AML-193 (cell line): Measurements from ENCODE around the gene ARL6IP4.

ENCODE experiments used
- DNase-seq, 2 experiments: peaks; one replicate each; lab custom pipeline; 2025; lab: John Stamatoyannopoulos, UW

ARL6IP4 gene

DNA sequence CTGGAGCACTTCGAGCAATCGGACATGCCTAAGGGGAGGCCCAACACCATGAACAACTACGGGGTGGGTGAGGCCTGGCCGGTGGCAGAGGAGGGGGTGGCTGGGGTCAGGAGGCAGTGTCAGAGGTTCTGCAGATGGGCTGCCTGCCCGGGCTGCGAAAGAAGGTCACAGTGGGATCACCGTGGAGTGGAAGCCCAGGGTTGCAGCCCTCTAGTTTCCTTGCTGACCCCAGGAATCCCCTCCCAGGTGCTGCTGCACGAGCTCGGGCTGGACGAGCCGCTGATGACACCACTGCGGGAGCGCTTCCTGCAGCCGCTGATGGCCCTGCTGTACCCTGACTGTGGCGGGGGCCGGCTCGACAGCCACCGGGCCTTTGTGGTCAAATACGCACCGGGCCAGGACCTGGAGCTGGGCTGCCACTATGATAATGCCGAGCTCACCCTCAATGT is 1.9 kb upstream of the ARL6IP4 start:
- DNase-seq: no peak

DNA sequence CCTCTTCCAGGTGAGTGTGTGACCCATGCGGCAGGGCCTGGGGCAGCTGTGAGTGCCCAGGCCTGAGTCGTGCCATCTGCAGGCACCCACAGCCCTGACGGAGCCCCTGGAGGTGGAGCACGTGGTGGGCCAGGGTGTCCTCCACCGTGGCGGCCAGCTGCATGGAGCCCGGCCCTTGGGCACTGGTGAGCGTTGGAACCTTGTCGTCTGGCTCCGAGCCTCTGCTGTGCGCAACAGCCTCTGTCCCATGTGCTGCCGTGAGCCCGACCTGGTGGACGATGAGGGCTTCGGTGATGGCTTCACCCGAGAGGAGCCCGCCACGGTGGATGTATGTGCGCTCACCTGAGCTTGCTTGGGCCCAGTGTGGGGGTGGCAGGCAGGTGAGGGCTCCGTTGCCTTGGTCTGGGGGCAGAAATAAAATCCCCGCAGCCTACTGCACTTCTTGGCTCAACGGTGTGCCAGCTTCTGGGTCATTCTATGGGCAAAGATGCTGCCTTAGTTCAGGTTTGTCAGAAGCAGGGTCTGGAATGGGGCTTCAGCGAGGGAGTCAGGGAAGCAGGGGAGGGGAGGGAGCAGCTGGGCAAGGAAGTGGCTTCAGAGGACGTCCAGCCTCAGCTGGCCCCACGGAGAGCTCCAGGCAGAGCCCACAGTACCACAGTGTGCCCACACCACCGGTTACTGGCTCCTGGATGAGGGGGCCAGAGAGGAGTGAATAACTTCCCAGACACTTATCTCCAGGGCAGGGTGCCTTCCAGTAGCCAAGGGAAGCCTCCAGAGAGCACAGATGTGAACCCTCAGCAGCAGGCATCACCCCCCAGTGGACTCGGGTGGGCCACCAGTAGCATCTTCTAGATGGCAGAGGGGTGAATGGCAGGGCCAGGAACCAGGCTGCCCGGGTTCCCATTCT is 1.2 kb upstream of the ARL6IP4 start:
- DNase-seq: no peak

DNA sequence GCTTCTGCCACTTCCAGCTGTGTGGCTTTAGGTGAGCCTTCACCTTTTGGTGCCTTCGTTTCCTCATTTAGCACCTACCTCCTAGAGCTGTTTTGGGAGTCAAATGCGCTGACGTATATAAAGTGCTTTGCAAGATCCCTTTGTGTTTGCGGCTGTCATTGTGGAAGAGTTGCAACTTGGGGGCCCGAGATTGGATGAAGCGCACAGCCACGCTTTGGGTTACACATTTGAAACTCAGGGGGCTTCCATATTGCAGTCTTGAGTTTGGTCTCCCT is 636 bp upstream of the ARL6IP4 start:
- no peak for DNase-seq

DNA sequence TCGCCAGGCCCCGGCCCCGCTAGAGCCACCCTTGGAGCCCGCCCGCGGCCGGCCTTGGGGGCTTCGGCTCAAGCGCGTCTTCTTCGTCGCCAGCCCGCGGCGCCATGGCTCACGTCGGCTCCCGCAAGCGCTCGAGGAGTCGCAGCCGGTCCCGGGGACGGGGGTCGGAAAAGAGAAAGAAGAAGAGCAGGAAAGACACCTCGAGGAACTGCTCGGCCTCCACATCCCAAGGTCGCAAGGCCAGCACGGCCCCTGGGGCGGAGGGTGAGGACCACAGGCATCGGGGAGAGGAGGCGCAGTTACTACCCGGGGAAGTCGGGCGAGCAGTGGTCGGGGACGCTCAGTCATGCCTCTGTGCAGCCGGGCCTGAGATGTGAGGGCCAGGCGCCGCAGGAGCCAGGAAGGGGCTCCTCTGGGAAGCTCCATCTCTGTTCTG is 573 bp downstream of the ARL6IP4 start:
- DNase-seq: no peak

DNA sequence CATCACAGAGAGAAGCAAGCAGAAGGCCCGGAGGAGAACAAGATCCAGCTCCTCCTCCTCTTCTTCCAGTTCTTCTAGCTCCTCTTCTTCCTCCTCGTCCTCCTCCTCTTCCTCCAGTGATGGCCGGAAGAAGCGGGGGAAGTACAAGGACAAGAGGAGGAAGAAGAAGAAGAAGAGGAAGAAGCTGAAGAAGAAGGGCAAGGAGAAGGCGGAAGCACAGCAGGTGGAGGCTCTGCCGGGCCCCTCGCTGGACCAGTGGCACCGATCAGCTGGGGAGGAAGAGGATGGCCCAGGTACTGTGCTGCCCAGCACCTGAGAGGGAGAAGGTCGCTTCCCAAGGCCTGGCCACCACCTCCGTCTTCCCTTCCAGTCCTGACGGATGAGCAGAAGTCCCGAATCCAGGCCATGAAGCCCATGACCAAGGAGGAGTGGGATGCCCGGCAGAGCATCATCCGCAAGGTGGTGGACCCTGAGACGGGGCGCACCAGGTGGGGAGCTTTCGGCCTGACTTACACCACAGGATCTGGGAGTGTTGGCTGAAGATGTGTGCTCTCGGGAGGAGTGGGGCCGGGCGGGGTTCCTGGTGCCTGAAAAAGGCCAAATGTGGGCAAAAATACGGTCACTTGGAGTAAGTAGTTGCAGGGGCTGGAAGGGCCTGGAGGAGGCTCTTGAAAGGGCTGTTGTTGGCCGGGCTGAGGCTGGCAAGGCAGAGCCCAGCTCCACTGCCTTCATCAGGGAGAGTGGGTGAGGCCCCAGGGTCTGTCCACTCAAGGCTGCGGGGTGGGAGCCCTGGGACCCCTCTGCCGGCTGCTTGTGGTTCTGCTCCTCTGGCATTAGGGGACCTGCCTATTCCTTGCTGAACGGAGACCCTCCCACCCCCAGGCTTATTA is 1.4 kb downstream of the ARL6IP4 start:
- no peak for DNase-seq

DNA sequence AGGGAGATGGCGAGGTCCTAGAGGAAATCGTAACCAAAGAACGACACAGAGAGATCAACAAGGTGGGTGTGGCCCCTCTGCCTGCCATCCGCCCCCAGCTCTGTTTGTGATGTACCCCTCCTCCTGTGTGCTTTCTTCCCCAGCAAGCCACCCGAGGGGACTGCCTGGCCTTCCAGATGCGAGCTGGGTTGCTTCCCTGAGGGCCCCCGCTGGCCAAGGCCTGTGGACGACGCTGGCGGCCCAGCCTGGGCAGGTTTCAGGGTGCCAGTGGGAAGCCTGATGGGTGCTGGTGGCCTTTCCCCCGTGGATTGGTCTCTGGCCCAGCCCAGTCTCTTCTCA is 2.0 kb downstream of the ARL6IP4 start:
- DNase-seq: no peak

DNA sequence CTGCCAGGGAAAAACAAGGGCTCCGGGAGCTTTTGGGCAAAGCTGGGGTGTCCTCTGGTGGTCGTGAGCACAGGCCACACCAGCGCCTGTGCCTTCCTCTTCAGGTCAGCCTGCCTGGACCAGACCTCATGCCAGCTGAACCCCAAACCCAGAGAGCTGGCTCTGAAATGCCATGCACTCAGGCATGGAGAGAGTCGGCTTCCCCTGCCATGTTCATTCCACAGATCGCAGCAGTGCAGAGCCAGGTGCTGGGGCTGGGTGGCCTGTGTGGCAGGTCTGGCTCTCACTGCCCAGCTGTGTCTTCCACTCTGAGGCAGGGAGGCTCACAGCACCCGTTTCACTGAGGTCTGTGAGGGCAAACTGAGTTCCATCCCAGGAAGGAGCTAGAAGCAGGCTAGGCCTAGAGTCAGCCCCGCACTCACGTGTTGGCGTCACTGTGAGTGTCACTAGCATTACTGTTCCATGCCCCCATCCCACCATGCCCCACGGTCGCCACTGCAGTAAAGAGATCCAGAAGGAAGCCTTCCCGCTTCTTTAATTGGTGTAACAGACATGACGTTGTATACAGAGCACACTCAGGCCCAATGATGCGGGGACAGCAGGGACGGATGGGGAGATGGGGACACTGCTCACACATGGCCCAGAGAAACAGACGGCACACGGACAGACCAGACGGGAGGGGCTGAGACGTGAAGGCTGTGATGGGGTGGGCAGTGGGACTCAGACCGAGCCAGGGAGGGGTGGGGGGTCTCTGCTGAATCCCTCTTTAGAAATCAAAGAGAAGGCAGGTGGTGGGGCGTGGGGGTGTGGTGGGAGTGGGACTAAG is 2.7 kb downstream of the ARL6IP4 start:
- DNase-seq: no peak

DNA sequence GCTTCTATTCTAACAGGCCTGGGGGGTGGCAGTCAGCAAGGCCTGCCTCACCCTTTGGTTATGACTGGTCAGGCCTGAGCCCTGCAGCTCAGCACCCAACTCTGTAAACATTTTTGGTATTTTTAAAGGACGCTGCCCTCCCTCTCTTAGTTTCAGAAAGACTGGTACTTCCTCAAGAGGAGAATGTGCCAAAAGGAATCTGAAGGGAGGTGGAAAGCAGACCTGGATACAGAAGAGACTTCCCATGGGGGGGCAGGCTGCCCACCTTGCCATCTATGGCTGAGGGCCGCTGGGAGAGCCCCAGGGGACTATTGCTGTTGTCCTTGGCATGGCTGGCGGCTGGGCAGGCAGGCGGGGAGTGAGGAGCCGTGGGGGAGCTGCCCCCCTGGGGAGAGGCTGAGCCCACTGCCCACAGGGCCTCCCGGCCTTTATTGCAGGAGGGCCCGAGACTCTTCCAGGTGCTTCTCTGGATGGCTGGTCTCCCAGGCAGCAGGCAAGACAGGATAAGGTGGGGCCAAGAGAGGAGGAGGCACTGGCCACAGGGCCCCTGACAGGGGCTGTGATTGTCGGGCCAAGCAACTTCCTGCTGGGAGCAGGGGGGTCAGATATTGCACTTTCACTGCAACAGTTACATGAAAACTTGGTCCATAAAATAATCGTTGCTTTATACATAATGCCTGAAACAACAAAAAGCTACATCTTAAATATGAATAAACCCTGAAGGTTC is 3.5 kb downstream of the ARL6IP4 start:
- no peak for DNase-seq

DNA sequence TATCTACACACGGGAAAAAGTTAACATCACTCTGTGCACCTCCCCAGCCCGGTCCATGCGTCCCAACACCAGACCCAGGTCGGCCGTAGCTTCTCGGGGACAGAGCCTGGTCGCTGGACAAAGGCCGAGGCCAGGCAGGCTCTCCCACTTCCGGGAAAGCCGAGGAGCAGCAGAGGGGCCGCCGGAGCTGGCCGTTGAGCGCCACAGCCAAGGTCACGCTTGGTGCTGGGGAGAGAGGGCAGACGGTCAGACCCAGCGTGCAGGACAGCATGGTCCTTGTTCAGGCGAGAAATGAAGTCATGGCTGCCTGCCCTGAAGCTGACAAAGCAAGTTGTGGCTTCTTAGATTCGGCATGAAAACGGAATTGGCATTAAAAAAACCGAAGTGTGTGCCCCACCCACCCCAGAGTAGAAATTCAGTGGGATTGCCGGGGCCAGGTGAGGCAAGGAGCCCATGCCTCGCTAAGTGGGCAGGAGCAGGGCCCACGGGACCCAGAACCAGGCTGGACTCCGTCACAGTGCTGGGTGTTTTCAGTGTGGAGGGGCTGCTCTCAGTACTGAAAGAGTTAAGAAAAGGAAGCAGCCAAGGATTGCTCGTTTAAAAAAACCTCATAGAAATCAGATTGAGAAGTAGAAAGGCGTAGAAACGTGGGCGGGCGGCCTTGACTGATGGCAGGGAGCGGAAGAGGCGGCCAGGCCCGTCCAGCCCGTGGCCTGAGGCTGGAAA is 4.3 kb downstream of the ARL6IP4 start:
- no peak for DNase-seq

DNA sequence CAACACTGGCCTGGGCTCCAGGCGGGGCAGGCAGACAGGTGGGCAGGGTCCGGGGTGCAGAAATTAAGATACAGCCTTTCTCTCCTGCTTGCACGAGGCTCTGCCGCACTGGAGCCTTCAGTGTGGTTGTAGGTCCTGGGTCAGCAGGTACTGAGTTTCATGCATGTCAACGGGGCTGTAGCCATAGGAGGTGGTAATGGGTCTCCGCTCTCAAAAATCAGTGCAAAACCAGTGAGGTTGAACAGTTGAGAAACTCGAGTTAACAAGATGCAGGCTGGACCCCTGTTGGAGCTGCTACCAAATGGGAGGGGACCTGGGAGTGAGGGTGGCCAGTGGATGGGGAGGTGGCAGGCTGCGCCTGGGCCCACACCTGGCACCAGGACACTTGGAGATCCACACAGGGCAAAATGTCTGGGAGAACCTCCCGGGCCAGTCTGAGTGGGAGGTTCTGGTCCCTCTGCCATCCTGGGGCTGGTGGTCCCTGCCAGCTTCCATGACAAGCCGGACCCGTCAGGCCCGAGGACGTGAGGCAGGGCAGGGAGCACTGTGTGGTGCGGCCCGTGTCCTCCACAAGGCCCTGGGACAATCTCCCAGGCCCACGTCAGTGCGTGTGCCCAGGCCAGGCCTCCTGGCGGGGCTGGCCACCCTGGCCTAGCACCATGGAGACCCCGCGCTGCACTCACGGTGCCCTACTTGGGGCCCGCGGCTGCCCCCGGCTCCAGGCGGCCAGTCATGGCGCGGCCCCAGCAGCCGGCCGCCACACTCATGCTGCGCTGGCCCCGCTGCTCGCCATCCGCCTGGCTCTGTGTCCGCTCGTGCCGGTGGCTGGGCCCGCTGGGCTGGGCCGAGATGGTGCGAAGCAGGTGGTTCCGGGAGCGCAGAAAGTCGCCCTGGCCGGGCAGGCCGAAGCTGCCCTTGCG is 5.1 kb downstream of the ARL6IP4 start:
- no peak for DNase-seq

DNA sequence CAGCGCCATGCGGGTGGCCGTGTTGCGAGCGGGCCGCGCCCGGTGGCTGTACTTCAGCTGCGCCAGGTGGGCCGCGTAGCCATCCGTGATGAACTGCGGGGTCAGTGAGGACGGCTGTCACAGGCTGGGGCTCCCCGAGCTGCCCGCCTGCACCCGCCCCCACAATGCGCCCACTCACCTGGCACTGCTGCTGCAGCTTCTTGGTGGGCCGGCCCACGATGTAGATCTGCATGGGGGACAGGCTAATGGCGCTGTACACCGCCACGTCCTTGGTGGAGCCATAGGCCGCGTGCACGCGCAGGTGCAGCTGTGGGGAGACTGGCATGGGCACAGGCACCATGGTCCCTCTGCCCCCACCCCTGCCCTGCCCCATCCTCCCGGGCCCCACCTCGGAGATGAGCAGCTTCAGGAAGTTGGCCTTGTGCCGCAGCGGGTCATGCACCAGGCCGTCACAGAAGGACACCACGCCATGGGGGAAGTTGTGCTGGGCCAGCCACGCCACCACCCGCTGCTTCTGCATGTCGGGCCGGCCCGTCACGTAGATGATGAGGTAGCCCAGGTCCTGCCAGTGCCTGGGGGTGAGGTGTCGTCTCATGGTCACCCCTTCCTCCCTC is 5.9 kb downstream of the ARL6IP4 start:
- DNase-seq: no peak

DNA sequence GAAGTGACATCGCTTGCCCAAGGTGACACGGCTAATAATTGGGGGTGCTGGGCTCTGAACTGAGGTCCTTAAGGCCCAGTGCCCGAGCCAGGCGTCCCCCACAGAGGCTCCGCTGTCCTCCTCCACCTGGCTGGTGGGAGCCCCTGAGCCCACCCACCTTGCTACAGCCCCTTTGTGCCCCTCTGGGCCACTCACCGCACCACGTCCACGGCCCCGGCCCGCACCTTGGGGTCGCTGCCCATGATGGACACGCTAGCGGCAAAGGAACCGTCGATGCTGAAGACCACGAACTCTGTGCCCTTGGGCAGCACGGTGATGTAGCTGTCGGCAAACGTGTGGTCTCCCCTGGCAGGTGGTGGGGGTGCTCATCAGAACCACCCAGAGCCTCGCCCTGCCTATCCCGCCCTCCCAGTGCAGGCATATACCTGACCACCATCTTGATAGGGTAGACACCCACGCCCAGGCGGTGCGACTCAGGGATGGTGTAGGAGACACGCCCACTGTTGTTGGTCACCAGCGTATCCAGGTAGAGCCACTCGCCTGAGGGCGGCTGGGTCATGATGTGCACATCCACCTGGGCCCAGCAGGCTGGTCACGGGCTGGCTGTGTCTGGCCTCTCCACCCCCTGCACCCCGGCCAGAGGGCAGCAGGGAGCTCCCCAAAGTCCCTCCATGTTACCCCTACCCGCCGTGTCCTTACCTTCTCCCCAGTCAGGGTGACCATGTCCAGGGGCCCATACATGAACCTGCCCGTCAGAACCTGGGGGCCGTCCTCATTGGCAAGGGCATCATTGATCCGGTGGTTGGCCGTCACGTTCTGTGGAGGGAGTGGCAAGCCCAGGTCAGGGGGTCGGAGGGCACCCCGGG is 6.8 kb downstream of the ARL6IP4 start:
- no peak for DNase-seq

DNA sequence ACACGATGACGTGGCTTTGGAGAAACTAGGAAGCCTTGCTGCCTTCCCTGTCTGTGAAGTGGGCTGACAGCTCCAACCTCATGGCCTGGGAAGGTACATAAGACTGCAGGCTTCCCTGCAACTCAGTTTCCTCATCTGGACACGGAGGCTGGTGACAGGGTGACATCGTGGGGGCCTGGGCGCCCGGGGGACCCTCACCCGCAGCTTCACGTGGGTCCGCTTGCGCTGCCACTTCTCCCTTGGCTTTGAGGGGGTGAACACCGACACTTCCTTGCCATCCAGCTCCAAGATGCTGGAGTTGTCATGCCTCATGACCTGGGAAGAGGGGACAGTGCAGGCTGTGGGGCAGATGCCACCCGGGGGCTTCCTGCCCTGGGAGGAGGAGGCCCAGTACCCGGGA is 7.6 kb downstream of the ARL6IP4 start:
- no peak for DNase-seq

DNA sequence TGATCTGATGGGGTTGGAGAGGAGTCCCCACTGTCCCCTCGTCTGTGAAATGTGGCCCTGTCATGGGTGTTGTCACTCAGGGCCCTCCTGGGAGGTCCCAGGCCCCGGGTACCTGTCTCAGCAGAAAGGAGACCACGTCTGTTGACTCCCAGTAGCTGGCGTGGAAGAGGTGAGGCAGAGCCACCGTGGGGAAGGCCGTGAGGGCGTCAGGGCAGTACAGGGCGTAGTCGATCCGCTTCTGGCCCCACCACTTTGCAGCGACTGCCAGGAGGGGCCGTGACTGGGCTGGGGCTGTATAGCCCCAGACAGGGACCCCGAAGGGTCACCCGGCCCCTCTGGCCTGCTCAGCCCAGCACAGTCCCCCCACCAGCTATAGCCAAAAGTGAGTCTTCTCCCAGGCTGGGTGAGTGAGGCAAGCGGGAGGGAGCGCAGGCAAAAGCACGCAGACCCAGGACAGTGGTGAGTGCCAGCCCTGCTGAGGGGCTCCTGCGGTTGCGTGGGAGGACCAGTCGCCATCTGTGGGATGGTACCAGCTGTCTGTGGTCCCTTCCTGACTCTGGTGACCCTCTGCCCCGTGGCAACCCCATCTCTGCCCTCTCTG is 8.2 kb downstream of the ARL6IP4 start:
- no peak for DNase-seq

DNA sequence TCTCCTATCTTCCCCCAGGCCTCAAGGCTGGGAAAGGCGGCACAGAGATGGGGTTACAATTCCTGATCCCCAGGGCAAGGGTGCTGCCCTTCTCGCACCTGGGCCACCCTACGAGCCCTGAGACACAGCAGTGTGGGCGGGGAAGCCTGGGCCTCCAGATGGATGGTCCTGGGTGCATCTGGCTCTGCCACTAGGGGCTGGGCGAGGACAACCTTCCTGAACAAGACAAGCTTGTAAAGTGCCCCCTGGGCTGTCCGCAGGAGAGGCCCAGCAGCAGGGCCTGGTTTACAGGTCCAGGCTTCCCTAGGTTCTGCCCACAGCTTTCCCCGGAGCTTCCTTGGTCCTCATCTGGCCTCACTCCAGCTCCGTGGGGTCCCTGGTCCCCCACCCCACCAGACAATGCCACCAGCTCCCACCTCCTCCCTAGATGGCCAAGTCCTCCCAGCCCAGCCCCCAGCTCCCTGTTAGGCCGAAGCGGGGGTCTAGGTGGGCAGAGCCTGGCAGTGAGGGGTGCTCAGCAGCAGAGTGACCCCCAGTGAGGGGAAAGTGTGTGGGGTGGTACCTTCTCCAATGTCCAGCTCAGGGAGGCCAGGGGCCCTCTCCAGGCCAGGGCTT is 8.9 kb downstream of the ARL6IP4 start:
- DNase-seq: no peak

DNA sequence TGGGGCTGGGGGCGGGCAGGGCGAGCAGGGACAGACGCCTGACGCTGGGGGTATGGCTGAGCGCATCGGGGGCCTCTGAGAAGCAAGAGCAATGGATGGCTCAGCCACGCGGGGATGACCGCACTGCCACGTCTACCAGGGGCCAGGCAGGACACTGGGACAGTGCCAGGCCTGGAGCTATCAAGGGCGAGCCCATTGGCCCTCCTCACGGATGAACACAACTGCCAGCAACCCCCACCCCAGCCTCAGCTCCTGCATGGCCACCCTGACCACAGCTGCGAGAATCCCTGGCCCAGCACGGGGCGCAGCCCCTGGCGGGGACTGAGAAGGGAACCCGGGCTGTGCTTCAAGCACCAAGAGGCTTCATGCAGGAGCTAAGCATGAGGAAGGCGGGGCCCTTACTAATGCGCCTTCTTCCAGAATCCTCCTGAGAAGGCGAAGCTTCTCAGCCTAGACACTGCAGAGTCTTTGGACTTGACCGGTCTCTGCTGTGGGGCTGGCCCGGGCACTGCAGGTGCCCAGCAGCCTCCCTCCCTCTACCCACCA is 9.5 kb downstream of the ARL6IP4 start:
- DNase-seq: no peak

DNA sequence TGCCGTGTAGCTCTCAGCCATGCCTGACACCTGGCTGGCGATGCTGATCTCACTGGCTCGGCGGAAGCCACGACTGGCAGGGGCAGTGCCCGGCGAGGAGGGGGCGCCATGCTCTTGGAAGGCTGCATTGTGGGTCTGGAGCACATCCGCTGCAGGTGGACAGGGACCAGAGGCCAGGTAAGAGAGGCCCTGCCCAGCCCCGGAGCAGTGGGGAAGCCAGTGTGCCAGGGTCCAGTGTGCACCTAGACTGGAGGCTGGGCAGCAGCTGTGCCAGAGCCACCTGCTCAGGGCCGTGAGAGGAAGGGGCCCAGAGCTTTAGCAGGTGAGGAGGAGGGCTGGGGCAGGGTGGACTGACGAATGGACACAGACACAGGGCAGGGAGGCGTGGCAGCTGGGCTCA is 10.1 kb downstream of the ARL6IP4 start:
- no peak for DNase-seq
